ENCODE data around the gene TMIGD3.

The TMIGD3 gene

GRCh38 chr1:111515291-111516004 lies 12.0 kb upstream of the TMIGD3 start:
- POLR2A ChIA-PET = no interaction called here
- no peaks in the 10 kb centered on the region for H3K9me3 ChIP-seq (ENCODE audit: control insufficient read depth, insufficient read depth, low read depth, low read length)
- H3K27ac ChIP-seq (ENCODE audit: extremely low read depth, low read depth, low read length) = no peak overlapping the region
- H3K4me3 ChIP-seq (ENCODE audit: low read depth, low read length) = no peak overlapping the region
- CTCF ChIA-PET = no interaction called here
- TF ChIP-seq ZNF324 (tag by site-specific recombination; IDR thresholded peaks at IDR 0.05) = no peak
- no peak for TF ChIP-seq ZXDB (tag by site-specific recombination; IDR thresholded peaks at IDR 0.05)
- no peak for TF ChIP-seq ZNF155 (tag by site-specific recombination; IDR thresholded peaks at IDR 0.05)
- no peak for TF ChIP-seq ZBTB8A (tag by site-specific recombination; IDR thresholded peaks at IDR 0.05)
- no peaks in the 10 kb centered on the region for H3K4me1 ChIP-seq (ENCODE audit: control insufficient read depth, insufficient read depth, low read length)
- H3K36me3 ChIP-seq (ENCODE audit: control insufficient read depth in 2 of 2, insufficient read depth in 1 of 2, low read length in 2 of 2) = no peaks in the 10 kb centered on the region

DNA sequence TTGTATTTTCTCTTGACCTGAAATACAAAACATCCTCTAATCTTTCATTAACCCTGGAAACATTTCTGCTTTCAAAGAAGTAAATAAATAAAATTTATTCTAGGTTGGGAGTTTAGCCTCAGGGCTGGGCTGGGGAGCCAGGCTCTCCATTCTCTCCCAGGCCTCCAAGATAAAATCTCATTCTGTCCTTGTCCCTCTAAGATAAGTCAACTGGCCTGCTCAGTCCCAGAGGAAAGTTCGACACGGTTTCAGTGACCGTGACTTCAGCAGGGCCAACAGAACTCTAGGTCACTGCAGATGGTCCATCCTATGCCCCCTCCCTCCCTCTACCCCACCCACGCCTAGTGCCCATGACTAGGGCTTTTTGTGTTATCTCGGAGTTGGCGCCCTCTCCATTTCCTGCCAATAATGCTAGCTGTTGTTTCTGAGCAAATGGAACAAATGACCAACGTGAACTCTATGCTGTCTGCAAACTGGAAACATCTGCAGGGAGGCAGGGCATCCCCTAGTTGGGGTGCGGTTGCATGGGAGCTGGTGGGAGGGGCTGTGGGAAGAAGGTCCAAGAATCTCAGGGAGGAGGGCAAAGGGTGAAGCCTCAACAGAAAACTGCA lies 10.1 kb upstream of the TMIGD3 start:
- H3K4me3 ChIP-seq (ENCODE audit: low read depth, low read length) = no peak overlapping the region
- H3K36me3 ChIP-seq (ENCODE audit: control insufficient read depth in 2 of 2, insufficient read depth in 1 of 2, low read length in 2 of 2) = no peaks in the 10 kb centered on the region
- no peaks in the 10 kb centered on the region for H3K9me3 ChIP-seq (ENCODE audit: control insufficient read depth, insufficient read depth, low read depth, low read length)
- TF ChIP-seq ZNF777 (tag by site-specific recombination; IDR thresholded peaks at IDR 0.05; ENCODE audit: borderline replicate concordance) = no peak
- no peak for TF ChIP-seq KLF17 (tag by site-specific recombination; IDR thresholded peaks at IDR 0.05)
- TF ChIP-seq, protein P1, sequence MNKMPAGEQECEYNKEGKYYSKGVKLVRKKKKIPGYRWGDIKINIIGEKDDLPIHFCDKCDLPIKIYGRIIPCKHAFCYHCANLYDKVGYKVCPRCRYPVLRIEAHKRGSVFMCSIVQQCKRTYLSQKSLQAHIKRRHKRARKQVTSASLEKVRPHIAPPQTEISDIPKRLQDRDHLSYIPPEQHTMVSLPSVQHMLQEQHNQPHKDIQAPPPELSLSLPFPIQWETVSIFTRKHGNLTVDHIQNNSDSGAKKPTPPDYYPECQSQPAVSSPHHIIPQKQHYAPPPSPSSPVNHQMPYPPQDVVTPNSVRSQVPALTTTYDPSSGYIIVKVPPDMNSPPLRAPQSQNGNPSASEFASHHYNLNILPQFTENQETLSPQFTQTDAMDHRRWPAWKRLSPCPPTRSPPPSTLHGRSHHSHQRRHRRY (tag by site-specific recombination; IDR thresholded peaks at IDR 0.05) = no peak
- TF ChIP-seq ZNF768 (tag by site-specific recombination; IDR thresholded peaks at IDR 0.05) = no peak
- TF ChIP-seq ZNF335 (tag by site-specific recombination; conservative IDR thresholded peaks at IDR 0.05) = no peak
- TF ChIP-seq ZNF639 (tag by site-specific recombination; IDR thresholded peaks at IDR 0.05) = no peak
- TF ChIP-seq, protein P2, sequence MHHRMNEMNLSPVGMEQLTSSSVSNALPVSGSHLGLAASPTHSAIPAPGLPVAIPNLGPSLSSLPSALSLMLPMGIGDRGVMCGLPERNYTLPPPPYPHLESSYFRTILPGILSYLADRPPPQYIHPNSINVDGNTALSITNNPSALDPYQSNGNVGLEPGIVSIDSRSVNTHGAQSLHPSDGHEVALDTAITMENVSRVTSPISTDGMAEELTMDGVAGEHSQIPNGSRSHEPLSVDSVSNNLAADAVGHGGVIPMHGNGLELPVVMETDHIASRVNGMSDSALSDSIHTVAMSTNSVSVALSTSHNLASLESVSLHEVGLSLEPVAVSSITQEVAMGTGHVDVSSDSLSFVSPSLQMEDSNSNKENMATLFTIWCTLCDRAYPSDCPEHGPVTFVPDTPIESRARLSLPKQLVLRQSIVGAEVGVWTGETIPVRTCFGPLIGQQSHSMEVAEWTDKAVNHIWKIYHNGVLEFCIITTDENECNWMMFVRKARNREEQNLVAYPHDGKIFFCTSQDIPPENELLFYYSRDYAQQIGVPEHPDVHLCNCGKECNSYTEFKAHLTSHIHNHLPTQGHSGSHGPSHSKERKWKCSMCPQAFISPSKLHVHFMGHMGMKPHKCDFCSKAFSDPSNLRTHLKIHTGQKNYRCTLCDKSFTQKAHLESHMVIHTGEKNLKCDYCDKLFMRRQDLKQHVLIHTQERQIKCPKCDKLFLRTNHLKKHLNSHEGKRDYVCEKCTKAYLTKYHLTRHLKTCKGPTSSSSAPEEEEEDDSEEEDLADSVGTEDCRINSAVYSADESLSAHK (tag by site-specific recombination; IDR thresholded peaks at IDR 0.05) = no peak
- TF ChIP-seq ZNF785 (tag by site-specific recombination; IDR thresholded peaks at IDR 0.05) = no peak
- TF ChIP-seq SP3 (tag by site-specific recombination; IDR thresholded peaks at IDR 0.05) = no peak
- TF ChIP-seq, protein P3, sequence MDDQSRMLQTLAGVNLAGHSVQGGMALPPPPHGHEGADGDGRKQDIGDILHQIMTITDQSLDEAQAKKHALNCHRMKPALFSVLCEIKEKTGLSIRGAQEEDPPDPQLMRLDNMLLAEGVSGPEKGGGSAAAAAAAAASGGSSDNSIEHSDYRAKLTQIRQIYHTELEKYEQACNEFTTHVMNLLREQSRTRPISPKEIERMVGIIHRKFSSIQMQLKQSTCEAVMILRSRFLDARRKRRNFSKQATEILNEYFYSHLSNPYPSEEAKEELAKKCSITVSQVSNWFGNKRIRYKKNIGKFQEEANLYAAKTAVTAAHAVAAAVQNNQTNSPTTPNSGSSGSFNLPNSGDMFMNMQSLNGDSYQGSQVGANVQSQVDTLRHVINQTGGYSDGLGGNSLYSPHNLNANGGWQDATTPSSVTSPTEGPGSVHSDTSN (CRISPR knock-in tag; IDR thresholded peaks at IDR 0.05) = no peak
- TF ChIP-seq KLF10 (tag by site-specific recombination; IDR thresholded peaks at IDR 0.05) = no peak
- no peak for TF ChIP-seq ZNF513 (tag by site-specific recombination; IDR thresholded peaks at IDR 0.05)
- no peak for TF ChIP-seq ZNF214 (tag by site-specific recombination; IDR thresholded peaks at IDR 0.05; ENCODE audit: borderline replicate concordance)
- TF ChIP-seq YY1 (tag by site-specific recombination; IDR thresholded peaks at IDR 0.05) = no peak
- no peak for TF ChIP-seq ZNF211 (tag by site-specific recombination; IDR thresholded peaks at IDR 0.05; ENCODE audit: low read depth)
- TF ChIP-seq ZNF292 (tag by site-specific recombination; IDR thresholded peaks at IDR 0.05; ENCODE audit: borderline replicate concordance, low read depth) = no peak
- no peak for TF ChIP-seq ZBTB17 (tag by site-specific recombination; IDR thresholded peaks at IDR 0.05)
- no peak for TF ChIP-seq ZNF707 (tag by site-specific recombination; IDR thresholded peaks at IDR 0.05)
- TF ChIP-seq ZNF571 (tag by site-specific recombination; IDR thresholded peaks at IDR 0.05) = no peak
- H3K4me1 ChIP-seq (ENCODE audit: control insufficient read depth, insufficient read depth, low read length) = no peaks in the 10 kb centered on the region
- ChIA-PET CTCF (no interaction called here), POLR2A (interaction anchor here (0.7 kb wide), 1 partner anchor 21 kb away, joined by 3 read pairs; no protein-coding TSS in a partner anchor)
- H3K27ac ChIP-seq (ENCODE audit: extremely low read depth, low read depth, low read length) = no peak overlapping the region

Measured in HEK293 (cell line).